ENCODE results near the gene HNRNPR. TPM values are rescaled to one million over a fixed set of nuclear protein-coding genes. Genes with fewer than 3 reads are reported as not detected.
"Not testable (repeated sequence)": the region's sequence is repeated elsewhere in the genome, so short reads cannot be mapped to it uniquely, and the experiment has no call there.

The HNRNPR gene
- total RNA-seq, 1 donor, result 119 TPM

GRCh38 chr1:23384312-23385058, 40.4 kb upstream of the HNRNPR start:
- H3K4me3 ChIP-seq (ENCODE audit: low read depth, low read length), result no peak overlapping the region
- TF ChIP-seq CTCF (IDR thresholded peaks at IDR 0.05; ENCODE audit: insufficient read depth, low read depth, low read length), result no peak
- DNase-seq (ENCODE audit: low read depth), result peak; percentile 84

GRCh38 chr1:23383577-23384311, 39.7 kb upstream of the HNRNPR start:
- DNase-seq (ENCODE audit: low read depth), result no peak
- H3K4me3 ChIP-seq (ENCODE audit: low read depth, low read length), result no peak overlapping the region
- TF ChIP-seq CTCF (IDR thresholded peaks at IDR 0.05; ENCODE audit: insufficient read depth, low read depth, low read length), result no peak

- TF ChIP-seq CTCF (IDR thresholded peaks at IDR 0.05; ENCODE audit: insufficient read depth, low read depth, low read length), result no peak
- no peak for DNase-seq (ENCODE audit: low read depth)
- H3K4me3 ChIP-seq (ENCODE audit: low read depth, low read length), result no peak overlapping the region
Observed at GRCh38 chr1:23381233-23381885, 37.3 kb upstream of the HNRNPR start.

GRCh38 chr1:23380719-23381118, 36.6 kb upstream of the HNRNPR start:
- no peak for DNase-seq (ENCODE audit: low read depth)
- H3K4me3 ChIP-seq (ENCODE audit: low read depth, low read length), result no peak overlapping the region
- no peak for TF ChIP-seq CTCF (IDR thresholded peaks at IDR 0.05; ENCODE audit: insufficient read depth, low read depth, low read length)

GRCh38 chr1:23380236-23380635, 36.2 kb upstream of the HNRNPR start:
- not testable (repeated sequence) for H3K4me3 ChIP-seq (ENCODE audit: low read depth, low read length); DNase-seq (ENCODE audit: low read depth)

- no peak for TF ChIP-seq CTCF (IDR thresholded peaks at IDR 0.05; ENCODE audit: insufficient read depth, low read depth, low read length)
- no peak overlapping the region for H3K4me3 ChIP-seq (ENCODE audit: low read depth, low read length)
- DNase-seq (ENCODE audit: low read depth), result peak; percentile 83
Observed at GRCh38 chr1:23376890-23377811, 33.1 kb upstream of the HNRNPR start.

- DNase-seq (ENCODE audit: low read depth); H3K4me3 ChIP-seq (ENCODE audit: low read depth, low read length): not testable (repeated sequence)
Observed at GRCh38 chr1:23374079-23374735, 30.1 kb upstream of the HNRNPR start.
